ENCODE results near the gene PARD3B. TPM values are rescaled to one million over a fixed set of nuclear protein-coding genes. Genes with fewer than 3 reads are reported as not detected.

Gene PARD3B
- total RNA-seq, 1 experiment from 2014 or later = 3.6 TPM

GRCh38 chr2:205138735-205139134 is 593.5 kb downstream of the PARD3B start:
- ChIA-PET POLR2A (interaction anchor here (0.6 kb wide), 1 partner anchor 48 kb away, joined by 4 read pairs; no protein-coding TSS in a partner anchor), CTCF (no interaction called here)
- TF ChIP-seq REST (IDR thresholded peaks at IDR 0.05; ENCODE audit: insufficient read depth in 1 of 2, low read depth in 2 of 2, low read length in 1 of 2) = no peak
- no peak for TF ChIP-seq SIN3A (IDR thresholded peaks at IDR 0.05; ENCODE audit: borderline replicate concordance, insufficient read depth, low read depth, low read length)
- TF ChIP-seq POLR2AphosphoS5 (IDR thresholded peaks at IDR 0.05; ENCODE audit: low read depth, low read length) = no peak
- TF ChIP-seq CTCF (IDR thresholded peaks at IDR 0.05) = no peak
- no peak for TF ChIP-seq TCF7L2 (IDR thresholded peaks at IDR 0.05; ENCODE audit: low read depth, low read length)
- intact Hi-C loops (cut with micrococcal nuclease; ENCODE audit: unreplicated experiment) = no loop called here
- no peak for ATAC-seq
- no peaks in the 10 kb centered on the region for H3K36me3 ChIP-seq (ENCODE audit: control insufficient read depth, insufficient read depth, low read length)
- in situ Hi-C loops (cut with HindIII; ENCODE audit: low pct_unique_long_range_greater_than_20kb, low sequenced_read_pairs) = no loop called here
- H3K27me3 ChIP-seq (ENCODE audit: control insufficient read depth, insufficient read depth, low read length) = no peaks in the 10 kb centered on the region
- BruUV-seq (replicated peaks) = no TSS peak
- no peak overlapping the region for H3K4me3 ChIP-seq (ENCODE audit: low read depth in 2 of 2, low read length in 2 of 2)
- no peak overlapping the region for H3K27ac ChIP-seq (ENCODE audit: low read length)
- no peaks in the 10 kb centered on the region for H3K4me1 ChIP-seq (ENCODE audit: control insufficient read depth, insufficient read depth, low read length)
- H3K9me3 ChIP-seq (ENCODE audit: control insufficient read depth, insufficient read depth, low read depth, low read length) = no peaks in the 10 kb centered on the region
- no peak for DNase-seq (ENCODE audit: low read depth, low spot score)

GRCh38 chr2:205139822-205140463 is 594.7 kb downstream of the PARD3B start:
- no peak for TF ChIP-seq REST (IDR thresholded peaks at IDR 0.05; ENCODE audit: insufficient read depth in 1 of 2, low read depth in 2 of 2, low read length in 1 of 2)
- no peak for TF ChIP-seq POLR2AphosphoS5 (IDR thresholded peaks at IDR 0.05; ENCODE audit: low read depth, low read length)
- no peak for TF ChIP-seq TCF7L2 (IDR thresholded peaks at IDR 0.05; ENCODE audit: low read depth, low read length)
- no peak for TF ChIP-seq CTCF (IDR thresholded peaks at IDR 0.05)
- no peak for TF ChIP-seq SIN3A (IDR thresholded peaks at IDR 0.05; ENCODE audit: borderline replicate concordance, insufficient read depth, low read depth, low read length)
- ChIA-PET POLR2A (no interaction called here), CTCF (no interaction called here)
- Histone ChIP-seq H3K4me1 (ENCODE audit: control insufficient read depth, insufficient read depth, low read length) (no peaks in the 10 kb centered on the region), H3K27ac (ENCODE audit: low read length) (no peak overlapping the region), H3K9me3 (ENCODE audit: control insufficient read depth, insufficient read depth, low read depth, low read length) (peaks cover 4% of the 10 kb centered on the region; the same call in 1 of the 2 replicates), H3K36me3 (ENCODE audit: control insufficient read depth, insufficient read depth, low read length) (no peaks in the 10 kb centered on the region), H3K27me3 (ENCODE audit: control insufficient read depth, insufficient read depth, low read length) (no peaks in the 10 kb centered on the region), H3K4me3 (ENCODE audit: low read depth in 2 of 2, low read length in 2 of 2) (no peak overlapping the region)
- BruUV-seq (replicated peaks) = no TSS peak
- ATAC-seq = no peak
- no peak for DNase-seq (ENCODE audit: low read depth, low spot score)
- intact Hi-C loops (cut with micrococcal nuclease; ENCODE audit: unreplicated experiment) (no loop called here), in situ Hi-C loops (cut with HindIII; ENCODE audit: low pct_unique_long_range_greater_than_20kb, low sequenced_read_pairs) (no loop called here)

Data from Panc1 (cell line).